ENCODE results near the gene SLC25A26. TPM values are rescaled to one million over a fixed set of nuclear protein-coding genes. Genes with fewer than 3 reads are reported as not detected.

SLC25A26 gene
- total and polyA plus RNA-seq, 7 donors, result 17.8 to 42.8 (median 22.4) TPM

DNA sequence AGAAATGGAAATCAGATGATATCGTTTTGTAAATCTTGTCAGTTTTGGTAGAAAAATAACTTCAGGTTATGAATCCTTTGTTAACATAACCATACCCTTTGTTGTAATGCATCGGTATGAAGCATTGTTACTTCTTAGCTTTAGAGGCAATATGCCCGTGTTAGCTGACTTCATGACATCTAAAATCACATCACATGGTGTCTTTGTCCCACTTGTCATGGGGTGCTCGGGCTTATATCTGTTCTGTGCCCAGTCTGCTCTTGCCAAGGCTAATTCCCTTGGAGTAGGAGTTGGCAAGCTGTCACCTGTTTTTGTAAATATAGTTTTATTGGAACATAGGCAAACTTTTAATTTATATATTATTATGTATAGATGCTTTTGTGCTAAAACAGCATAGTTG, 39.6 kb downstream of the SLC25A26 start:
- H3K27me3 ChIP-seq, result no peaks in the 10 kb centered on the region
- 84 to 91% methylated on average over 4 of the region's 4 CpGs for WGBS, 2 donors
- intact Hi-C loops (cut with DNase I), result no loop called here
- no peak for DNase-seq
- peaks cover 0 to 14% (median 0%) of the 10 kb centered on the region in 4 donors for H3K36me3 ChIP-seq
- no peaks in the 10 kb centered on the region for H3K9me3 ChIP-seq
- H3K4me3 ChIP-seq, result no peak overlapping the region
- TF ChIP-seq, protein P1, sequence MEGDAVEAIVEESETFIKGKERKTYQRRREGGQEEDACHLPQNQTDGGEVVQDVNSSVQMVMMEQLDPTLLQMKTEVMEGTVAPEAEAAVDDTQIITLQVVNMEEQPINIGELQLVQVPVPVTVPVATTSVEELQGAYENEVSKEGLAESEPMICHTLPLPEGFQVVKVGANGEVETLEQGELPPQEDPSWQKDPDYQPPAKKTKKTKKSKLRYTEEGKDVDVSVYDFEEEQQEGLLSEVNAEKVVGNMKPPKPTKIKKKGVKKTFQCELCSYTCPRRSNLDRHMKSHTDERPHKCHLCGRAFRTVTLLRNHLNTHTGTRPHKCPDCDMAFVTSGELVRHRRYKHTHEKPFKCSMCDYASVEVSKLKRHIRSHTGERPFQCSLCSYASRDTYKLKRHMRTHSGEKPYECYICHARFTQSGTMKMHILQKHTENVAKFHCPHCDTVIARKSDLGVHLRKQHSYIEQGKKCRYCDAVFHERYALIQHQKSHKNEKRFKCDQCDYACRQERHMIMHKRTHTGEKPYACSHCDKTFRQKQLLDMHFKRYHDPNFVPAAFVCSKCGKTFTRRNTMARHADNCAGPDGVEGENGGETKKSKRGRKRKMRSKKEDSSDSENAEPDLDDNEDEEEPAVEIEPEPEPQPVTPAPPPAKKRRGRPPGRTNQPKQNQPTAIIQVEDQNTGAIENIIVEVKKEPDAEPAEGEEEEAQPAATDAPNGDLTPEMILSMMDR (IDR thresholded peaks at IDR 0.05), result no peak
- no peak for TF ChIP-seq EP300 (IDR thresholded peaks at IDR 0.05)
- no peak for TF ChIP-seq POLR2AphosphoS5 (IDR thresholded peaks at IDR 0.05)
- no peak for TF ChIP-seq POLR2A (IDR thresholded peaks at IDR 0.05)
- no peaks in the 10 kb centered on the region for H3K4me1 ChIP-seq
- H3K27ac ChIP-seq, result no peak overlapping the region

- WGBS, 2 donors, result 91 to 95% methylated on average over 4 of the region's 4 CpGs
- Histone ChIP-seq H3K27ac (no peak overlapping the region), H3K27me3 (no peaks in the 10 kb centered on the region), H3K4me3 (no peak overlapping the region), H3K4me1 (no peaks in the 10 kb centered on the region), H3K36me3 (peaks cover 0 to 14% (median 0%) of the 10 kb centered on the region in 4 donors), H3K9me3 (no peaks in the 10 kb centered on the region)
- intact Hi-C loops (cut with DNase I), result no loop called here
- no peak for DNase-seq
- TF ChIP-seq POLR2A (IDR thresholded peaks at IDR 0.05) (no peak), EP300 (IDR thresholded peaks at IDR 0.05) (no peak), POLR2AphosphoS5 (IDR thresholded peaks at IDR 0.05) (no peak)
- TF ChIP-seq, protein P1 (IDR thresholded peaks at IDR 0.05), result no peak
Observed at GRCh38 chr3:66261355-66261754, 40.6 kb downstream of the SLC25A26 start.

DNA sequence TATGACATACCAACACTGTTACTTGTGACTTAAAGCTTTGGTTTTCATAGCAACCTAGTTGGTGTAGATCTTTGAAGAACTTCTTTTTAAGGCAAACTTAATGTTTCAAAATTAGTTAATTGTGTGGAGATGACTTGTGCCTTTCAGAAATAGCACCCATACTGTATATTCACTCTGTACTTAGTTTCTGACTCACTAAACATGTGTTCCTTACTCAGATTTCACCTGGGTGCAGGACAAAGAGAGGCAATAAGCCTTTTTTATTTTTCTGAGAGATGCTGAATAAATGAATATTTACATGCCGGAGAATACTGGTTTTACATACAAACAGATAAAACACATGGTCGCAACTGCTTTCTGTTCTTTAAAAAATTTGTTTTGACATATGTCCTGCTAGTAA, 44.8 kb downstream of the SLC25A26 start:
- no peak overlapping the region for H3K4me3 ChIP-seq
- 95 to 96% methylated on average over 2 of the region's 2 CpGs for WGBS, 2 donors
- intact Hi-C loops (cut with DNase I), result no loop called here
- no peaks in the 10 kb centered on the region for H3K9me3 ChIP-seq
- DNase-seq, result no peak
- H3K27me3 ChIP-seq, result no peaks in the 10 kb centered on the region
- peaks cover 0 to 13% (median 11%) of the 10 kb centered on the region in 4 donors for H3K4me1 ChIP-seq
- peaks cover 0 to 14% (median 0%) of the 10 kb centered on the region in 4 donors for H3K36me3 ChIP-seq
- H3K27ac ChIP-seq, result no peak overlapping the region
- TF ChIP-seq, protein P1 (IDR thresholded peaks at IDR 0.05), result no peak

- no peaks in the 10 kb centered on the region for H3K9me3 ChIP-seq
- no peak overlapping the region for H3K27ac ChIP-seq
- intact Hi-C loops (cut with DNase I), result no loop called here
- DNase-seq, result no peak
- TF ChIP-seq, protein P1 (IDR thresholded peaks at IDR 0.05), result no peak
- no peak for TF ChIP-seq EP300 (IDR thresholded peaks at IDR 0.05)
- TF ChIP-seq POLR2AphosphoS5 (IDR thresholded peaks at IDR 0.05), result no peak
- no peak for TF ChIP-seq POLR2A (IDR thresholded peaks at IDR 0.05)
- peaks cover 0 to 14% (median 0%) of the 10 kb centered on the region in 4 donors for H3K36me3 ChIP-seq
- no peaks in the 10 kb centered on the region for H3K27me3 ChIP-seq
- H3K4me3 ChIP-seq, result no peak overlapping the region
- peaks cover 0 to 18% (median 15%) of the 10 kb centered on the region in 4 donors for H3K4me1 ChIP-seq
Observed at GRCh38 chr3:66266551-66266950, 45.8 kb downstream of the SLC25A26 start.

- Histone ChIP-seq H3K36me3 (peaks cover 0 to 14% (median 0%) of the 10 kb centered on the region in 4 donors), H3K9me3 (no peaks in the 10 kb centered on the region), H3K27ac (no peak overlapping the region), H3K4me1 (peaks cover 0 to 18% (median 15%) of the 10 kb centered on the region in 4 donors), H3K4me3 (no peak overlapping the region), H3K27me3 (no peaks in the 10 kb centered on the region)
- DNase-seq, result no peak
- intact Hi-C loops (cut with DNase I), result no loop called here
- TF ChIP-seq POLR2AphosphoS5 (IDR thresholded peaks at IDR 0.05) (no peak), POLR2A (IDR thresholded peaks at IDR 0.05) (no peak), EP300 (IDR thresholded peaks at IDR 0.05) (no peak)
- TF ChIP-seq, protein P1 (IDR thresholded peaks at IDR 0.05), result no peak
- WGBS, 2 donors, result 19 to 46% methylated on average over 4 of the region's 4 CpGs
Observed at GRCh38 chr3:66267031-66267430, 46.2 kb downstream of the SLC25A26 start.

Data from sigmoid colon (tissue), 7 donors.